Heart right ventricle (tissue), 16 donors: ENCODE data around the gene FAM174B. TPM values are rescaled to one million over a fixed set of nuclear protein-coding genes. Genes with fewer than 3 reads are reported as not detected.

ENCODE experiments used
- ATAC-seq, 8 donors: fragments of 200-7000 bp; cut with Tn5 transposase; one replicate each; pipeline ENCODE4 v1.9.1; 2020; ENCODE audit warnings: mild to moderate bottlenecking in 8 of 8, moderate library complexity in 8 of 8, moderate number of reproducible peaks in 1 of 8
- DNase-seq, 2 donors: peaks; one replicate each; pipeline ENCODE4 v3.0.0-alpha.2; 2020
- H3K27ac ChIP-seq, 10 donors: fragments of 200-600 bp; sonication (generic) in 2 of 10; one replicate each; pipeline versions ENCODE4 v1.5.0 to v1.8.0; 2020 to 2022; ENCODE audit warnings: mild to moderate bottlenecking in 3 of 10
- H3K27me3 ChIP-seq, 7 donors: fragments of 200-600 bp; one replicate each; pipeline ENCODE4 v1.8.0; 2021 to 2022; ENCODE audit warnings: mild to moderate bottlenecking in 2 of 7
- H3K36me3 ChIP-seq, 9 donors: fragments of 200-600 bp; sonication (generic) in 1 of 9; one replicate each; pipeline versions ENCODE4 v1.5.0 to v1.8.0; 2020 to 2022; ENCODE audit warnings: mild to moderate bottlenecking in 2 of 9
- H3K4me1 ChIP-seq, 9 donors: fragments of 200-600 bp; sonication (generic) in 1 of 9; one replicate each; pipeline versions ENCODE4 v1.5.0 to v1.8.0; 2020 to 2022; ENCODE audit warnings: mild to moderate bottlenecking in 4 of 9
- H3K4me3 ChIP-seq, 10 donors: fragments of 200-600 bp; sonication (generic) in 2 of 10; one replicate each; pipeline versions ENCODE4 v1.5.0 to v1.8.0; 2020 to 2022; ENCODE audit warnings: mild to moderate bottlenecking in 7 of 10, moderate library complexity in 2 of 10
- H3K9me3 ChIP-seq, 11 donors: fragments of 200-600 bp in 10 of 11; sonication (generic) in 2 of 11; one replicate each; pipeline versions ENCODE4 v1.5.0 to v1.8.0; 2013 to 2022; ENCODE audit warnings: mild to moderate bottlenecking in 2 of 11, control low read depth in 1 of 11, moderate library complexity in 1 of 11
- WGBS, 2 donors: extraction: QIAGEN DNeasy Blood & Tissue Kit; methylation state at CpG; one replicate each; pipeline ENCODE4 v1.1.7; 2013; ENCODE audit warnings: inconsistent platforms in 1 of 2; 5-methylcytosine and 5-hydroxymethylcytosine counted together
- intact Hi-C, 10 donors: fragments of 100-400 bp; cut with DNase I; formaldehyde crosslinking; loops; one replicate each; pipeline versions ENCODE4 v1.11.1 to v1.14.2; 2022
- polyA plus RNA-seq, 2 donors: library from polyadenylated mRNA; stranded (reverse); fragments of 200-250 nt; gene quantifications; one replicate each; pipeline ENCODE4 v1.2.3, GENCODE V29; 2013
- total RNA-seq, 10 donors: library from RNA; stranded (reverse); fragmentation: NEBNext Ultra II Directional in 3 of 10; extraction: Animal tissue kit (Norgen Biotek cat#: 25700) in 3 of 10; gene quantifications; one replicate each; pipeline versions ENCODE4 v1.2.1 to v1.2.4, GENCODE V29; 2021 to 2023
- TF ChIP-seq, protein P1 (sequence below), 9 donors: fragments of 200-600 bp; sonication (generic) in 2 of 9; IDR thresholded peaks; one replicate each; pipeline versions ENCODE4 v1.5.0 to v1.8.0; 2021 to 2022; ENCODE audit warnings: antibody characterized with exemption in 9 of 9, mild to moderate bottlenecking in 5 of 9, moderate library complexity in 1 of 9
- donor health status: Arrhythmogenic right ventricular cardiomyopathy.
- donor health status: ischemic (EF 13 %, LVEDD 7.1; RV severe dilation, severe dysfunction).
- donor health status: healthy with polysubstance abuse.
- donor health status: DM: no; HTN: yes; CAD: no.
- donor health status: DM: no; HTN: no; CAD: no.
- donor health status: ischemic (EF 25% LVEDD 6.9; RV normal size, moderate dysfunction).
- donor health status: ischemic (EF 25% LVEDD 5.7; RV mildly dilated, moderate dysfunction).
- donor health status: healthy.
- donor health status: DM: yes; HTN: yes; CAD: no.
- donor health status: Ischemic cardiomyopathy.
- donor health status: ischemic (EF 35%, LVEDD 5.7; RV mildly dilated, moderate dysfunction).
- donor health status: nonischemic (EF 11% LVEDD 7.7; RV severe dilation, severe dysfunction).
- donor health status: DM: yes; HTN: yes; CAD: no.
- donor health status: PGD.
- donor health status: ischemic (EF 29% LVEDD 5.4; RV normal size, mild dysfunction).
- donor health status: nonischemic (EF 23%, LVEDD 6.1; RV moderate dilation, normal function).

The FAM174B gene
- total and polyA plus RNA-seq, 12 donors: 6.1 to 16.9 (median 10.8) TPM

DNA sequence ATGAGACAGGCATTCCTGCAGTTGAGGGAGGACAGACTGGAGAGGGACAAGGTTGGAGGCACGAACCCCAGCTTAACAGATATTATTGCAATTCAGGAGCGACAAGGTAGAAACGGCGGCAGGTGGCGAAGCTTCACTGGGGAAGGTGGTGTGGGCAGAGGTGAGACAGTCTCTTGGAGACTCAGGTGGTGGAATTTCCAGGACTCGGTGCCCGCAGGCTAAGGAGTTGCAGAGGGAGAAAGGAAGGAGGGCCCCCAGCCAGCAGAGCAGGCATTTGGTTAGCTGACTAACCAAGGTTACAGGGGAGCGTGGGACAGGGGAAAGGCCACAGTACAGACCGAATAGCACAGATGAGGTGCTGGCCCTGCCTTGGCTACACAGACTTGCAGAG lies 3.0 kb downstream of the FAM174B start:
- ATAC-seq (no peak), DNase-seq (no peak)
- 90 to 97% methylated on average over 9 of the region's 9 CpGs for WGBS, 2 donors
- Histone ChIP-seq H3K4me1 (peaks cover 8 to 59% (median 16%) of the 10 kb centered on the region in 9 donors), H3K27ac (no peak overlapping the region), H3K27me3 (peaks cover 0 to 33% (median 0%) of the 10 kb centered on the region in 7 donors), H3K9me3 (peaks cover 0 to 3% (median 0%) of the 10 kb centered on the region in 11 donors), H3K4me3 (no peak overlapping the region), H3K36me3 (peaks cover 0 to 2% (median 0%) of the 10 kb centered on the region in 9 donors)
- intact Hi-C loops: no loop called here
- TF ChIP-seq, protein P1, sequence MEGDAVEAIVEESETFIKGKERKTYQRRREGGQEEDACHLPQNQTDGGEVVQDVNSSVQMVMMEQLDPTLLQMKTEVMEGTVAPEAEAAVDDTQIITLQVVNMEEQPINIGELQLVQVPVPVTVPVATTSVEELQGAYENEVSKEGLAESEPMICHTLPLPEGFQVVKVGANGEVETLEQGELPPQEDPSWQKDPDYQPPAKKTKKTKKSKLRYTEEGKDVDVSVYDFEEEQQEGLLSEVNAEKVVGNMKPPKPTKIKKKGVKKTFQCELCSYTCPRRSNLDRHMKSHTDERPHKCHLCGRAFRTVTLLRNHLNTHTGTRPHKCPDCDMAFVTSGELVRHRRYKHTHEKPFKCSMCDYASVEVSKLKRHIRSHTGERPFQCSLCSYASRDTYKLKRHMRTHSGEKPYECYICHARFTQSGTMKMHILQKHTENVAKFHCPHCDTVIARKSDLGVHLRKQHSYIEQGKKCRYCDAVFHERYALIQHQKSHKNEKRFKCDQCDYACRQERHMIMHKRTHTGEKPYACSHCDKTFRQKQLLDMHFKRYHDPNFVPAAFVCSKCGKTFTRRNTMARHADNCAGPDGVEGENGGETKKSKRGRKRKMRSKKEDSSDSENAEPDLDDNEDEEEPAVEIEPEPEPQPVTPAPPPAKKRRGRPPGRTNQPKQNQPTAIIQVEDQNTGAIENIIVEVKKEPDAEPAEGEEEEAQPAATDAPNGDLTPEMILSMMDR (IDR thresholded peaks at IDR 0.05): no peak

DNA sequence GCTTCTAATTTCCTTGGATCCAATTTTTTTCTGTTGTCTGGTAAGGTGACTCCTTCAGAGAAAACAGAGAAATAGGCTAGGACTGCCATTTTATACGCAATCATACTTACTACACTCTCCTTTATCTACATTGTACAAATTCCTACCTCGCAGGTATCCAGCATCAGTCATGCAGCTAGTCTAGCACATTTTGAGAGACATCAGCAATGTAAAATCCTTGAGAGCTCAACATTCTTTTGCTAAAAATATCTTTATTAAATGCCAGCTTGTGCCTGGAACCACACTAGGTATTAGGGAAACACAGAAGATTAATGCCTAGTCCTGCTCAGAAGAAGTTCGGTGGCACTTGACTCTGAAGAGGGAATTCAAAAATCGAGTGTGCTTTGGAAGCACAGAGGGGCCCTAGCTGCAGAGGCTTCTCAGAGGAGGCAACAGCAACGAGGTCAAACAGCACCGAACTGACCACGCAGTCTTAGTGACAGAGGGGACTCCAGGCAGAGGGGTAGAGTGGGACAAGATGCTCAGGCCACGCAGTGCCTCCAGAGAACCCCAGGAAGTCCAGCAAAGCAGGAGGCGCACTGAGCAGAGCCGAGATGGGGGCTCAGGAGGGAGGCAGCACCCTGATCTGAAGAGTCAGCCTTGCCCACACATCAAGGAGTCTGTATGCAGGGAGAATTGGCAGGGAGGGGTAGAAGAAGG lies 3.5 kb downstream of the FAM174B start:
- no peak overlapping the region for H3K27ac ChIP-seq
- 78 to 79% methylated on average over 10 of the region's 10 CpGs for WGBS, 2 donors

DNA sequence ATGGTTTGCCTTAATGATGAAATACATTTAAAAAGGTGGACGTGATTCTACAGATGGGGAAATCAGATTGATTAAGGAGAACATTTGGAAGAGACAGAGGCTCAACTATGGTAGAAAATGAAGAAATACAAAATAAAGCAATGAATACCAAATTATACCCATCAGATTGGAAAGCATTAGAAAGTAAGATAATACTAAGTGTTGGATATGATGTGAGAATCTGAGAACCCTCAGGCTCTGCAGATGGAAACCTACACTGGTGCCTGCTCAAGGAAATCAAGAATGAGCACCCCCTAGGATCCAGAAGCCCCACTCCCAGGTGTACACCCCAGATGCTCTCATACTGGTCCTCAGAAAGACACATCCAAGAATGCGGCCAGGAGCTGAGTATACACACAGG lies 4.6 kb downstream of the FAM174B start:
- Histone ChIP-seq H3K36me3 (peaks cover 0 to 2% (median 0%) of the 10 kb centered on the region in 9 donors), H3K27ac (no peak overlapping the region), H3K4me1 (peaks cover 7 to 61% (median 14%) of the 10 kb centered on the region in 9 donors), H3K4me3 (no peak overlapping the region), H3K27me3 (peaks cover 0 to 17% (median 0%) of the 10 kb centered on the region in 7 donors), H3K9me3 (peaks cover 0 to 3% (median 0%) of the 10 kb centered on the region in 11 donors)
- DNase-seq (no peak), ATAC-seq (no peak)
- intact Hi-C loops: no loop called here
- TF ChIP-seq, protein P1 (IDR thresholded peaks at IDR 0.05): no peak
- 98% methylated on average over 2 of the region's 2 CpGs for WGBS, 2 donors

More for the DNA sequence above, 3.5 kb downstream of the FAM174B start:
- intact Hi-C loops: no loop called here
- Histone ChIP-seq H3K4me3 (no peak overlapping the region), H3K4me1 (peaks cover 8 to 63% (median 16%) of the 10 kb centered on the region in 9 donors), H3K9me3 (peaks cover 0 to 3% (median 0%) of the 10 kb centered on the region in 11 donors), H3K27me3 (peaks cover 0 to 27% (median 0%) of the 10 kb centered on the region in 7 donors), H3K36me3 (peaks cover 0 to 2% (median 0%) of the 10 kb centered on the region in 9 donors)
- DNase-seq (no peak), ATAC-seq (no peak)
- TF ChIP-seq, protein P1 (IDR thresholded peaks at IDR 0.05): no peak

DNA sequence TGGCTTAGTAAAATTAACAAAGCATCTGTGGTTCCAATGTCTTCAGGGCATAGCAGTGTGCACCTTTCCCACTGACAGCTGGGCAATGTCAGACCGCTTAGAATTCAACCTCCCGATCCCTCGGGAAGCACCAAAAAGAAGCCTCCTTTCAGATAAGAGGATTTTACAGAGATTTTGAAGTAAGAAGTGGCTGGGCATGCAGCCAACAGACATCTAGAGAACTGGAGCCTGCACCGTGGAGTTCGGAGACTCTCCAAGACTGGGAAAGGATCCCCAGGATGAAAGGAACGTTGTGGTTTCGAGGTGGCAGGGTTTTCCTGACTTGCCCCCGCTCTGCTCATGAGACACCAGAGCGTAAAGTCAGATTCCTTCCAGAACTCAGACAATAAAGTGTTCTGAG lies 5.3 kb downstream of the FAM174B start:
- Histone ChIP-seq H3K9me3 (peaks cover 0 to 3% (median 0%) of the 10 kb centered on the region in 11 donors), H3K4me1 (peaks cover 4 to 58% (median 11%) of the 10 kb centered on the region in 9 donors), H3K4me3 (no peak overlapping the region), H3K36me3 (peaks cover 0 to 2% (median 0%) of the 10 kb centered on the region in 9 donors), H3K27me3 (peaks cover 0 to 11% (median 0%) of the 10 kb centered on the region in 7 donors), H3K27ac (no peak overlapping the region)
- intact Hi-C loops: no loop called here
- TF ChIP-seq, protein P1 (IDR thresholded peaks at IDR 0.05): no peak
- DNase-seq (no peak), ATAC-seq (no peak)
- whole genome bisulfite sequencing, 2 donors: 60 to 80% methylated on average over 9 of the region's 9 CpGs
